Mucosa of stomach (tissue), 1 donor: ENCODE data around the gene PIK3R2.

Experiments
- H3K27me3 ChIP-seq: one replicate; pipeline ENCODE4 v1.7.0; 2013; ENCODE audit warnings: mild to moderate bottlenecking, low read length; ENCODE audit not compliant: control insufficient read depth, insufficient read depth
- H3K36me3 ChIP-seq: one replicate; pipeline ENCODE4 v1.7.0; 2013; ENCODE audit warnings: low read length; ENCODE audit not compliant: control insufficient read depth, insufficient read depth
- H3K4me1 ChIP-seq: one replicate; pipeline ENCODE4 v1.7.0; 2013; ENCODE audit warnings: mild to moderate bottlenecking, low read length; ENCODE audit not compliant: control insufficient read depth, insufficient read depth
- H3K4me3 ChIP-seq: one replicate; pipeline ENCODE4 v1.7.0; 2013; ENCODE audit warnings: low read length
- H3K9ac ChIP-seq: one replicate; pipeline ENCODE4 v1.7.0; 2013; ENCODE audit warnings: mild to moderate bottlenecking, low read length, moderate library complexity
- H3K9me3 ChIP-seq: one replicate; pipeline ENCODE4 v1.7.0; 2013; ENCODE audit warnings: mild to moderate bottlenecking, low read length, moderate library complexity; ENCODE audit not compliant: control insufficient read depth
- donor health status: Pancreatic carcinoma.

The PIK3R2 gene

GRCh38 chr19:18128805-18129204 is 24.2 kb upstream of the PIK3R2 start:
- Histone ChIP-seq H3K4me1 (no peaks in the 10 kb centered on the region), H3K4me3 (no peak overlapping the region), H3K36me3 (peaks cover 5% of the 10 kb centered on the region), H3K9me3 (no peaks in the 10 kb centered on the region), H3K9ac (no peak overlapping the region), H3K27me3 (no peaks in the 10 kb centered on the region)

GRCh38 chr19:18130523-18131242 is 22.3 kb upstream of the PIK3R2 start:
- H3K9ac ChIP-seq, result no peak overlapping the region
- H3K27me3 ChIP-seq, result no peaks in the 10 kb centered on the region
- H3K36me3 ChIP-seq, result peaks cover 5% of the 10 kb centered on the region
- no peaks in the 10 kb centered on the region for H3K4me1 ChIP-seq
- no peaks in the 10 kb centered on the region for H3K9me3 ChIP-seq
- H3K4me3 ChIP-seq, result no peak overlapping the region

GRCh38 chr19:18131841-18132596 is 20.9 kb upstream of the PIK3R2 start:
- H3K4me3 ChIP-seq, result no peak overlapping the region
- H3K27me3 ChIP-seq, result no peaks in the 10 kb centered on the region
- H3K9me3 ChIP-seq, result no peaks in the 10 kb centered on the region
- peaks cover 5% of the 10 kb centered on the region for H3K36me3 ChIP-seq
- no peak overlapping the region for H3K9ac ChIP-seq
- no peaks in the 10 kb centered on the region for H3K4me1 ChIP-seq

GRCh38 chr19:18135712-18136584 is 17.0 kb upstream of the PIK3R2 start:
- H3K4me1 ChIP-seq, result no peaks in the 10 kb centered on the region
- H3K9ac ChIP-seq, result no peak overlapping the region
- no peaks in the 10 kb centered on the region for H3K36me3 ChIP-seq
- H3K27me3 ChIP-seq, result no peaks in the 10 kb centered on the region
- H3K4me3 ChIP-seq, result no peak overlapping the region
- H3K9me3 ChIP-seq, result no peaks in the 10 kb centered on the region

- H3K27me3 ChIP-seq, result no peaks in the 10 kb centered on the region
- no peak overlapping the region for H3K9ac ChIP-seq
- H3K9me3 ChIP-seq, result no peaks in the 10 kb centered on the region
- H3K36me3 ChIP-seq, result no peaks in the 10 kb centered on the region
- H3K4me3 ChIP-seq, result no peak overlapping the region
- H3K4me1 ChIP-seq, result no peaks in the 10 kb centered on the region
These were observed 15.7 kb upstream of the PIK3R2 start for GRCh38 chr19:18137242-18137641.

GRCh38 chr19:18137657-18138339 is 15.2 kb upstream of the PIK3R2 start:
- no peaks in the 10 kb centered on the region for H3K27me3 ChIP-seq
- no peak overlapping the region for H3K9ac ChIP-seq
- H3K36me3 ChIP-seq, result no peaks in the 10 kb centered on the region

GRCh38 chr19:18140473-18140872 is 12.5 kb upstream of the PIK3R2 start:
- no peak overlapping the region for H3K4me3 ChIP-seq
- H3K27me3 ChIP-seq, result no peaks in the 10 kb centered on the region
- H3K9ac ChIP-seq, result no peak overlapping the region
- H3K4me1 ChIP-seq, result no peaks in the 10 kb centered on the region
- no peaks in the 10 kb centered on the region for H3K9me3 ChIP-seq
- H3K36me3 ChIP-seq, result peaks cover 15% of the 10 kb centered on the region

More at GRCh38 chr19:18137657-18138339, 15.2 kb upstream of the PIK3R2 start:
- no peaks in the 10 kb centered on the region for H3K9me3 ChIP-seq
- H3K4me3 ChIP-seq, result no peak overlapping the region
- no peaks in the 10 kb centered on the region for H3K4me1 ChIP-seq

GRCh38 chr19:18141031-18141430 is 11.9 kb upstream of the PIK3R2 start:
- H3K36me3 ChIP-seq, result peaks cover 20% of the 10 kb centered on the region

GRCh38 chr19:18143902-18144301 is 9.1 kb upstream of the PIK3R2 start:
- Histone ChIP-seq H3K4me1 (no peaks in the 10 kb centered on the region), H3K9me3 (no peaks in the 10 kb centered on the region), H3K36me3 (peaks cover 20% of the 10 kb centered on the region), H3K9ac (no peak overlapping the region), H3K4me3 (no peak overlapping the region), H3K27me3 (no peaks in the 10 kb centered on the region)

More at GRCh38 chr19:18141031-18141430, 11.9 kb upstream of the PIK3R2 start:
- H3K27me3 ChIP-seq, result no peaks in the 10 kb centered on the region
- H3K4me3 ChIP-seq, result no peak overlapping the region
- H3K9me3 ChIP-seq, result no peaks in the 10 kb centered on the region
- no peaks in the 10 kb centered on the region for H3K4me1 ChIP-seq
- H3K9ac ChIP-seq, result no peak overlapping the region

GRCh38 chr19:18144361-18144760 is 8.6 kb upstream of the PIK3R2 start:
- Histone ChIP-seq H3K36me3 (peaks cover 20% of the 10 kb centered on the region), H3K4me3 (no peak overlapping the region), H3K27me3 (no peaks in the 10 kb centered on the region)

GRCh38 chr19:18144906-18145305 is 8.1 kb upstream of the PIK3R2 start:
- H3K36me3 ChIP-seq, result peaks cover 20% of the 10 kb centered on the region
- no peaks in the 10 kb centered on the region for H3K4me1 ChIP-seq
- no peak overlapping the region for H3K4me3 ChIP-seq
- no peak overlapping the region for H3K9ac ChIP-seq
- no peaks in the 10 kb centered on the region for H3K9me3 ChIP-seq
- H3K27me3 ChIP-seq, result no peaks in the 10 kb centered on the region

More at GRCh38 chr19:18144361-18144760, 8.6 kb upstream of the PIK3R2 start:
- Histone ChIP-seq H3K4me1 (no peaks in the 10 kb centered on the region), H3K9me3 (no peaks in the 10 kb centered on the region), H3K9ac (no peak overlapping the region)
